Skin of body (tissue), 1 donor: ENCODE data around the gene GPR108. TPM values are rescaled to one million over a fixed set of nuclear protein-coding genes. Genes with fewer than 3 reads are reported as not detected.

Source experiments
- total RNA-seq: library from RNA; depleted of rRNA; stranded (reverse); fragments of >200 nt; gene quantifications from one replicate; pipeline ENCODE4 v1.2.3, GENCODE V29; 2014

Gene GPR108
- total RNA-seq, 1 donor from 2014 or later, result 19.7 TPM

Other genes starting within 250 kb of the GPR108 start
- 0.49 TPM for gene TUBB4A, start 235.3 kb downstream of the GPR108 start, total RNA-seq
- gene TNFSF9, start 206.6 kb downstream of the GPR108 start, total RNA-seq, result 0.69 TPM
- 0.30 TPM for gene CD70, start 146.4 kb downstream of the GPR108 start, total RNA-seq
- 0.59 TPM for gene TNFSF14, start 67.4 kb downstream of the GPR108 start, total RNA-seq
- 65.4 TPM for gene C3, start 16.9 kb downstream of the GPR108 start, total RNA-seq
- gene TRIP10, start 2.1 kb upstream of the GPR108 start, total RNA-seq, result 43.3 TPM
- 10.4 TPM for gene SH2D3A, start 29.9 kb upstream of the GPR108 start, total RNA-seq
- 4.7 TPM for gene VAV1, start 35.1 kb upstream of the GPR108 start, total RNA-seq
- 0.79 TPM for gene ADGRE1, start 150.0 kb upstream of the GPR108 start, total RNA-seq